HG03196 (cell line): ENCODE measurements around the gene REEP3.

Experiments
- ATAC-seq: cut with Tn5 transposase; IDR thresholded peaks from one replicate; pipeline ENCODE4 v1.9.1; 2021; ENCODE audit not compliant: unreplicated experiment

The REEP3 gene

DNA sequence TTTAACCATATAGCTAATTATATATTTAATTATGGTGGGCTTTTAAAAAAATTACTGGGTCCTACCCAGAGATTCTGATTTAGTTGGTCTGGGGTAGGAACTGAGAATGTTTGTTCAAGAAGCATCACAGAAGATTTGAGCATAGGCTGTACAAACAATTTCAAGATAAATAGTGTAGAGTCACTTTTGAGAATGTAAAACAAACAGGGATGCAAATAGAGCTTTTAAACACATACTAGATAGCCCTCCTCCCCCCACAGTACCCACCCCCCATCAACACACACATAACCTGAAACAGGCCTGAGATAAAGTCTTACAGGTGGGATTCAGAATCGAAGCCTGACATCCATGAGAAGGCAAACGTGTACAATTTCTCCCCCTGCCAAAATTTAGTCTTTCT is 15.6 kb upstream of the REEP3 start:
- ATAC-seq, result no peak

DNA sequence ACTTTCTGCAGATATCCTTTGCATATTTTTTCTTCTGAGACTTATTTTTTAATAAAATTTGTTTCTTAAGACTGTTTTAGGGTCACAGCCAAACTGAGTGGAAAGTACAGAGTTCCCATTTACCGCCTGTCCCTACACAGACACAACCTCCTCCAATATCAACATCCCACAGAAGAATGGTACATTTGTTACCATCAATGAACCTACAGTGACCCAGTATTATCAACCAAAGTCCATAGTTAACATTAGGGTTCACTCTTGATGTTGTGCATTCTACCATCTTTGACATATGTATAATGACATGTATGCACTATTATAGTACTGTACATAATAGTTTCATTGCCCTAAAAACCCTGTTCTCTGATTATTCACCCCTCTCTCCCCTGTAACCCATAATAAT is 14.6 kb upstream of the REEP3 start:
- no peak for ATAC-seq

DNA sequence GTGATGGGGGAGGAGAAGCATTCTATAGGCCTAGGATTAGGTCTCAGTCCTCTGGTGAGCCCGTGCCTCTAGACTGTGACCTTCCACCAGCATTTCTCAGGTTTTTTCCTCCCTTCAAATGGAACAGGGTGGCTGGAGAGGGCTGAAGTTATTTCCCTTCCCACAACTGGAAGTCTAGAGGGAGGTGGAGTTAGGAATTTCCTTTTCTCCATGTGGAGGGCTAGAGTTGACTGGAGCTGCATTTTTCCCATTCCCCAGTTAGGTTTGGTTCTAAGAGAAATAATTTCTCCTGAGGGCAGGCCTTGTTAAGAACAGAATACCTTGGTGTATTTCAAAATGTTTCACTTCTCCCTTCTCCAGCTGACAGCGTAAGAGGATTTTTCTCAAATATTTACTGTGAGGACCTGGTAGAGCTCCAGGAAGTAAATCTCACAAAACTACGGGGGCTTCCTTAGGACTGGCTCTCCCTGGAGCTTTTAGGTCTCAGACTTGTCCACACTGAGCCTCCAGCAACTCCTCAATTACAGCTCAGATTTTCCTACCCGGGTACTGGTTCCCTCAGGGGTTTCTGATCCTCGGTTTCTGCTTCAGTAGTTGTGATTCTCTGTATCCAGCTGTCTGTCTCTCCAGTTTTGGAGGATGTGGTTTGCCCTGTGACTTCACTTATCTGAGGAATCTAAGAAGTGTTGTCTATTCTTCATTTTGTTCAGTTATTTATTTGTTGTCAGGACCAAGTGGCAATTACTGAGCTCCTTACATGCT is 6.0 kb upstream of the REEP3 start:
- no peak for ATAC-seq

DNA sequence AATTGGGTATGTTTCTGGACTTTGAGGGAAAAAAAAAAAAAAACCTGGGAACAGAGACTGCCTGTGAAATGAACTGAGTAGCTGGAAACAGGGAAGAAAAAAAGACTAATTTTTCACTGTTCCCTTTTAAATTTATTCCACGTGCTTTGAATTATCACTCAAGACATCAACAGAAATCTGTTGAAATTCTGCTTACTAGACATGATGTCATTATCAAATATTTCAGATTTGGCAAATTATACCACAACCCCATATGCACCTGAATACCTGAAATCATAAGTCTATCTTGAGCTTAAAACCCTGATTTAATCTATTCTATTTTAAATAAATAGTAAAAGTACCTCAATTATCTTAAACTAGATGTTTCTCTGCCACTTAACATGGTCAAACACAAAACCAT is 5.0 kb upstream of the REEP3 start:
- ATAC-seq, result no peak

DNA sequence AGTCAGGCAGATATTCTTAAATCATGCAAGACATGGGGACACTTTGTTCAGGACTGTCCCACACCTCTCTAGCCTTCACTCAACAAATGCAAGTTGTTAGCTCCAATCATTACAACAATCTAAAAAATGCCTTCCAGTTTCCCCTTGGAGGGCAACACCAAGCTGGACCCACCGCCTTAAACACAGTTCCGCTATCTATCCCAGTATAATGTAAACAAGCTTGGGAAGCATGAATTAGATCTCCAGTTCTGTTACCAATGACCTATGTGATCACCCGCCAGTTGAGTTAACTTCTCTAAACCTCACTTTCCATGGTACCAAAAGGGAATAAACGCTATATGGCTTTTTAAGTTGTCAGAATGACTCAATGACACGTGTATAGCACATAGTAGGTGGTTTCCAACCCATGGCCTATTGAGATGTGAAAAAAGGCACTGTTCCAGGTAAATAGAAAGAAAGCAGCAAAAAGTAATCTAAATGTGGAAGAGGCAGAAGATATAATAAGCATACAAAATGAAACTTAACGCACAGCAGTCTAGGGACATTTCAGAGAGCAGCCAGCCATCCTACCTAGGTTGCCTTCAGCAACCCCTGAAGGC is 2.4 kb upstream of the REEP3 start:
- ATAC-seq, result no peak

DNA sequence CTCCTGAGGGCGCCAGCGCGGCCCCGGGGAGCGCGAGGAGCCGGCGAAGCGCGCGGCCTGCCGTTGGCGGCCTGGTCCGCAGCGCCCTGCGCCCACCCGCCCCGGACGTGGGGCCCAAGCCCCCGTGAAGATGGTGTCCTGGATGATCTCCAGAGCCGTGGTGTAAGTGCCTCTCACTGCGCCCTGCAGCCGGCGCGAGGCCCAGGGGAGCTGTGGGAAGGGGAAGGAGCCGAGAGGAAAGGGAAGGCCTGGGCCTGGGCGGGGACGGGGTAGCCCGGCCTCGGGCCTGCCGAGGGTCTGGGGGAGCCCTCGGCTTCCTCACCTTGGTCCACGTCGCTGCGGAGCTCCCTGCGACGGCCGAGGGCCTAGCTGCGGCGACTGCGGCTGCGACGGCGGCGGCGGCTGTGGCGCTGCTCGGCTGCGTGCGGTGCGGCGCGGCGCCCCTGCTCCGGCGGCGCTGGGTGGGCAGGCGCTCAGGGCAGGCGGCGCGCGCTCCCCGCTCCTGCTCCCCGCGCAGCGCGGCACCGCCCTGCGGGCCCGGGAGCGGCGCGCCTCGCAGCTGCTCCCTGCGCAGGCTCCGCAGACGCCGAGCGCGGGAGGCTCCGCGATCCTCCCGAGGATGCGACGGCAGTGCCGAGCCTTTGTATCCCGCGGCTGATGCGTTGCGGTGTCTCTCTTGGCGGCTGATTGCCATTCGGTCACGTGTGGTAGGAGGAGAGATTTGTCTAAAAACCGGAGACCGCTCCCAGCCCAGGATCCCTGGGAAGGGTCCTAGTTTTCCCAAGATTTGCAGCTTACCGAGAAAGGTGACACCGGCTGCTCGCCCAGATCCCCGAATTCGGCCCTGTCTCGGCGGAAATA is 445 bp downstream of the REEP3 start:
- ATAC-seq, result peak; percentile 58

DNA sequence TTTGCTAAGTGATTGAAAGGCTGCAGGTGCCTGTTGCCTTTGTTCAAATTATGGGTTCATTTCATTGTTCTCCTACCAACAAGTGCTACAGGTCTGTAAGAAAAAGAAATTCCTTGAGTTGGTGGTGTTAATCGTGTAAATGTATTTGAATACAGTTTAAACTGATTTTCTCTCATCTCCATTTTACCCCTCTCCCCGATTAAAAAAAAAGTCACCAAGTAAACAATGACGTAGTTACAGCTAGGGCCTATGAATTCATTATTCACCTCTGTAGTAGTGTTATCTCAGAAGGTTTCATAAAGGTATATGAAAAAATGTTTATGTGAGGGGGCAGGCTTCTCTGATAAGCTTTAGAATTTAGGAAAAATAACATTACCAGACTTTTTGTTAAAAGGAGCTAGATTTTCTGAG is 1.1 kb downstream of the REEP3 start:
- no peak for ATAC-seq

DNA sequence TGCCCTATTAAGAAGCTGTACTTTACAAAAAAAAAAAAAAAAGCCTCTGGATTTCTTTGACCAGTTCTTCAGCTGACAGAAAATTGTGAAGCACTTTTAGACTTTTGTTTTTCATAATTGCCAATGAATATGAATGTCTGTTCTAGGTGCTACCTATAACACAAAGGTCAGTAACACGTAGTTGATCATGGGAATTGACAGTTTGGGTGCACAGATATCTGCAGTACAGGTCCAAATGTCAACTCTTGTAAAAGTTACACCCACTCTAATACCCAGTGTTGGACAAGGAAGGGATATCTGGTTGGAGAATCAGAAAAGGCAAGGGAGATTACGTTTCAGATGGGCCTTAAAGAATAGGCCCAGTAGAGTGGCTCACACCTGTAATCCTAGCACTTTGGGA is 1.8 kb downstream of the REEP3 start:
- ATAC-seq, result no peak

DNA sequence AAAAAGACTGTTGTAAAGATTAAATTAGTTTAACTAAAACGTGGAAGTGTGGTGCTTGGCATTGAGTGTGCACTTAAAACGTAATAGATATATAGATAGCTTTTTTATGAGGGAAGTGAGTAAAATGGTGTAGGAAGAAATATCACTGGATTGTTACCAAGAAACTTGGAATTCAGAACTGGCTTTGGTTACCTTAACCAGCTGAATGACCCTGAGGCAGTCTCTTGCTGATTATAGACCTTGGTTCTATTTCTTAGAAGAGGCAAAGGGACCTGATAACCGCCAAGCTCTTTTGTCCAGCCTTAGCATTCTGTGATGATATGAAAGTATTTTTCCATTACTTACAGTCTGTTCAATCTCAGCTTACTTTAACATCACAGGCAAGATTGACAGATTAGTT is 3.8 kb downstream of the REEP3 start:
- no peak for ATAC-seq

DNA sequence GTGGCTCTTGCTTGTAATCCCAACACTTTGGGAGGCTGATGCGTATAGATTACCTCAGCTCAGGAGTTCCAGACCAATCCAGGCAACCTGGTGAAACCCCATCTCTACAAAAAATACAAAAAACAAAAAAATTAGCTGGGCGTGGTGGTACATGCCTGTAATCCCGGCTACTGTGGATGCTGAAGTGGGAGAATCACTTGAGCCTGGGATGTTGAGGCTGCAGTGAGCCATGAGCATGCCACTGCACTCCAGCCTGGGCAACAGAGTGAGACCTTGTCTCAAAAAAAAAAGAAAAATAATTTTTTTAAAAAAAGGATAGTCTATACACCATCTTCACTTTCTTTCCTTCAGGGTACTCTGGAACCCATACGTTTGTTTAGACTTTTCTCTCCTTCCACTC is 6.2 kb downstream of the REEP3 start:
- no peak for ATAC-seq

DNA sequence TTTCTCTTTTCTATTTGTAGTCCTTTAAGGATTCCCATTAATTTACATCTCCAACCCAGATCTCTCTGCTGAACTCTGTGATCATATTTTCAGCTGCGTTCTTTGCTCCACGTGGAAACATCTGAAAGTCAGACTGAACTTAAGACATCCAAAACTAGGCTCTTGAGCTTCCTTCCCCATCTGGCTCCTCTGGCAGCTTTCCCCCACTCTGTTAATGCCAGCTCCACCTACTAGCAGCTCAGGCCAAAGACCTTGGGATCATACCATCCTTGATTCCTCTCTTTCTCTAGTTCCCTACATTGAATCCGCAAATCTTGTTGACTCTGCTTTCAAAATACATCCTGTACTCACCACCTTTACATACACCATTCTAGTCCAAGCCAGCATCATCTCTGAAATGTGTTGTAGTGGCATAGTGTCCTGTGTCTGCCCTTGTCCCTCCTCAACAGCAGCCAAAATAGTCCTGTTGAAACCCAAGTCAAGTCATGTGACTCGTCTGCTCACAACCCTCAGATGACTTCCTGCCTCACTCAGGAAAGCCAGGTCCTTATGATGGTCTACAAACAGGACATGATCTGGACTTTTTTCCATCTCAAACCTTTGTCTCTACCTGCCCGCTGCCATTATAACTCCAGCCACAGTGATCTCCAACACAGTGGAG is 7.0 kb downstream of the REEP3 start:
- ATAC-seq, result no peak

DNA sequence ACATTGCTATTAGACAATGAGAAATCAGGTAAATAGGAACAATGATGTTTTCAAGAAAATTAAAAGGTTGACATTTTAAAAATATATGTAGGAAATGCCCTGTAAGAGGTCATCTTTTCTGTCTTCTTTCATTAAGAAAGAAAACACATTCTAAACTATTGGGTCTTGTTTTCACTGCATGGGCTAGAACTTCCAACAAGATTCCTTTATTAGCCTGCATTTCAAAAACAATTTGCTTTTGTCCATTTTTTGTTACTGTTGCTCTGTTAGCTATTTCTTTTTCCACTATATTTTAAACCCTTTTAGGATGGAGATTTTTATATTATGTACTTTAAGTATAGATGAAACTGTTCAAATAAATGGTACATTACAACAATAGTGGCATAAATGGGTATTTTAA is 9.2 kb downstream of the REEP3 start:
- ATAC-seq, result no peak

DNA sequence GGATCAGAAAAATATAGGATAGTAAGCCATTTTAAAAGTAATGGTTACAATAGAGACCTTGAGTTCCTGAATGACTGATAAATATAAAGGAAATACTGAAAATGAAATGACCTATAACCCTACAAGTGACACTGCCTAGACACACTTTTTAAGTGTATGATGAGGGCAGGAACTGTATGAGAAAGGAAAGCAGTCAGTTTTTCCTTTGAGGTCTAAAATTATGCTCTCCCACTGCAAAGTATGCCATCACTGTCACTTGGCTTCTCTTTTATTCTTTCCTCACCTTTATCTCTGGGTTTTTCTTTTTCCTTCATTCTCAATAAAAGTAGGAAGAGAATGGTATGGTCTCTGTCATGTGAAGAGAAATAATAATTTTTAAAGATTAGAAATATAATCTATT is 13.5 kb downstream of the REEP3 start:
- no peak for ATAC-seq

DNA sequence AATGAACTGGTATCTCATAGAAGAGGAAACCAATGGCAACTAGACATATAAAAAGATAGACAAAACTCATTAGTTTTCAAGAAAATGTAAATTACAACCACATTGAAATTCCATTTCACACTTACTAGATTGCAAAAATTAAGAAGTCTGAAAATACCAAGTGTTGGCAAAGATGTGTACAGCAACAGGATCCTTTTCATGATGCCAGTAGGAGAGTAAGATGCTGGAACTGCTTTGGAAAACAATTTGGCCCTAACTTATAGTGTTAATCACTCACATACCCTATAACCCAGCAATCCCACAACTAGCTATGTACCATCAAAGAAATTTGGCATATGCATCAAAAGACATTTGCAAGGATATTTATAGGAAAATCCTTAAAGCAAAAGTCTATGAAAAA is 15.5 kb downstream of the REEP3 start:
- no peak for ATAC-seq

DNA sequence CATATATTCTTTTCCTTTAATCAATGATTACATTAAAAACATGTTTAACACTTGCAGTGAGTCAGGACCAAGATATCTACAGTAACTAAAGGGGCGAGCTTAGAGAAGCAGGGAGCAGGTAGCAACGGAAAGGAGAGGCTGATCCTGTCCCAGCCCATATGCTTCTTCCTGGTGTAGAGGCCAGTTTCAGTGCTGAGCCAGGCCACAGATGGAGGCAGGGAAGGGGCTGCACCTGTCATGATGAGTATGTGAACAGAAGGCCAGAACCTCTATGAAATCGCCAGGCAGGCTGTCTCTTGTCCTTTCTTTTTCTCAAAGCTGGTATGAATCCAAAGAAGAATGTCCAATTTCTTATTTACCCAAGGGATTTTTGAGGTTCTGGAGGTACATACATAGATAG is 16.3 kb downstream of the REEP3 start:
- ATAC-seq, result no peak

DNA sequence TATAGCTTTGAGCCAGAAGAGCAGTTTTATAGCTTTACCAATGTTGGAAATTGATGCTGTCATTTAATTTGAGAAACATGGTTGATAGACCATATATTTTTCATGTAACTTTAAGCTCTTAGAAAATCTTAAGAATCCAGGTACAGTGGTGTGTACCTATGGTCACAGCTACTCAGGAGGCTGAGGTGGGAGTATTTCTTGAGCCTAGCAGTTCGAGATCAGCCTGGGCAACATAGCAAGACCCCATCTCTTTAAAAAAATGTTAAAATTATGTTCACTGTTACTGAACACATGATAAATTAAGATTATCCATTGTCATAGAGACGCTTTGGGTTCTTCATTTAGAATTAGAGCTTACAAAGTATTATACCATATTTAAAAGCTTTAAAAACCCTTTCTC is 18.2 kb downstream of the REEP3 start:
- no peak for ATAC-seq

DNA sequence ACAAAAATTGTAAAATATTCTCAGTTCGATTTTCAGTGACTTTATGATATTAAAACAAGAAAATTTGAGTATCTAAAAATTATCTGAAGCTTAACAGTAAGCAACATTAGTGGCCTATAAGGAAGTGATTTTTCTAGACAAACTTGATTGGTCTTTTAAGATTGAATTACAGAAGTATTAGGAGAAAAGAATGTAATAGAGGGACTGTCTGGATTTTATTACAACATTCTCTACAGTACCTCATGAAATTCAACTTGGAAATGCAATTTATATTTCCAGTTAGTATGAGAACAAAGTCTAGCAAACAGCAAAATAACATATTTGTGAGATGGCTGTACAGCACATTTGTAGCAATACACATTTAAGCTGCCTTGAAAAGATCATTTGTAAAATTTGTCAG is 18.8 kb downstream of the REEP3 start:
- no peak for ATAC-seq

DNA sequence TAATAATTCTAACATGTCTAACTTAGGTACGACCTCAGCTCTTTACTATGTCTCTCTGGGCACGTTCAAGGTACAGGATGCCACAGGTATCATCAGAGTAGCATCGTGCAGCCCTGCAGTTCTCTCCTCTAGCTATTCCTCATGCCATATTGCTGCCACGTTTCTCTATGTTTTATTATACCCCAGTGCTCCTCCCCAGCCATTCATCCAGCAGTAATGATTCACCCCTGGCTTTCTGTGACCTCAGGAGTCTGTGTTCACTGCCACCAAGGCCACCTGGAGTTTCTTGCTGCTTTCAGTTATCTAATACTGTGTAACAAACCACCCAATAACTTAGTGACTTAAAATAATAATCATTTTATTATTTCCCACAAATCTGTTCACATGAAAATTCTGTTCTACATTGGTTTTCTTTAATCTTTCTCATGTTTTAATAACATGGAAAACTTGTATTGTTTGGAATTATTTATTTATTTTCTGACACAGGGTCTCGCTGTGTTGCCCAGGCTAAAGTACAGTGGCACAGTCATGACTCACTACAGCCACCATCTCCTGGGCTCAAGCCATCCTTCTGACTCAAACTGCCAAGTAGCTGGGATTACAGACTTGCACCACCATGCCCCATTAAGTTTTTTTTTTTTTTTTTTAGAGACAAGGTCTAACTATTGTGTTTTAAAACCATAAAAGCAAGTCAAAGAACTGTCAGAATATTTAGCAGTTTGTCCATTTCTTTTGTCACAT is 21.8 kb downstream of the REEP3 start:
- ATAC-seq, result no peak

DNA sequence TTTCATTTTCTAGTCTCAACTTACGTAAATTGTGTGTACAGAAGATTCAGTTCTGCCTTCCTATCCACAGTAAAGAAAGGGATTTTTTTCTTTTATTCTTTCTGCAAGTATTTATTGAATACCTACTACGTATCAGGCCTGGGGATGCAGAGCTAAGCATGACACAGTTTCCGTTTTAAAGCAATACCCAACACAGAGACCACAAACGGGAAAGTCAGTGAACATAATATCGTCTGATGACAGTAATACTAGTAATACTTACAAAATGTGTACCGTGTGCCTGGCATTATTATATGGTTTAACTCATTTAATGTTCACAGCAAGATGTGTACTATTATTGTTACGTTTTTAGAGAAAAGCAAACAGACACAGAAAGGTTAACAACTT is 22.4 kb downstream of the REEP3 start:
- no peak for ATAC-seq

DNA sequence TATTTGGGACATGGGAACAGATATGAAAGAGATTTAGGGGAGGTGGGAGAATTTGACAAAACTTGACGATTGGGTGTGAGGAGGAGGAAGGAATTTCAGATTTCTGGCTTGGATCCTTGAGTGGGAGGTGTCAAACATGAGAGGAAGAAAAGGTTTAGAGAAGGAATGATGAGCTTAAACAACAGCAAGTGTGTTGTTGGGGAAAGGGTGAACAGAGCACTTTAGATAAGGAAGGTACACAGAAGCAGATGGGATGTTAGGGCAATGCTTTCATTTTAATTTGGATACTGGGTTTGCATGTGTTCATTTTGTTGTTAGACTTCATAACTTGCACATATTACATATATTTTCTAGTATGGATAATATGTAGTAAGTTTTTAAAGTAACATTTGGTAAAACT is 23.2 kb downstream of the REEP3 start:
- ATAC-seq, result no peak
